Cardiac muscle cell (in vitro differentiated cells and primary cell): ENCODE data around the gene TTLL5. TPM values are rescaled to one million over a fixed set of nuclear protein-coding genes. Genes with fewer than 3 reads are reported as not detected.

ENCODE experiments used
- DNase-seq, 2 donors: peaks; one replicate each; pipeline versions ENCODE4 v3.0.0 to v3.0.0-alpha.2; 2010 to 2017; ENCODE audit warnings: low read depth in 1 of 2, low spot score in 1 of 2
- H3K27ac ChIP-seq: fragments of 200-600 bp; sonication (generic); 2 replicates; pipeline ENCODE4 v1.5.1; 2016
- H3K27me3 ChIP-seq: fragments of 200-600 bp; sonication (generic); 2 replicates; pipeline ENCODE4 v1.6.0; 2016; ENCODE audit warnings: control low read depth
- H3K36me3 ChIP-seq: fragments of 200-600 bp; sonication (generic); 2 replicates; pipeline ENCODE4 v1.5.1; 2016; ENCODE audit warnings: control low read depth
- H3K4me1 ChIP-seq: fragments of 200-600 bp; sonication (generic); 2 replicates; pipeline ENCODE4 v1.8.1; 2017; ENCODE audit warnings: low read depth, mild to moderate bottlenecking, mixed run types
- H3K4me3 ChIP-seq: fragments of 200-600 bp; sonication (generic); 2 replicates; pipeline ENCODE4 v1.5.1; 2016; ENCODE audit warnings: mild to moderate bottlenecking
- H3K9me3 ChIP-seq: fragments of 200-600 bp; sonication (generic); 2 replicates; pipeline ENCODE4 v1.5.1; 2017; ENCODE audit warnings: low read depth, mild to moderate bottlenecking, control low read depth
- polyA plus RNA-seq: library from polyadenylated mRNA; unstranded; fragments of >200 nt; fragmentation: Nextera tagmentation; extraction: Ambion mirVana; gene quantifications from 2 replicates; pipeline ENCODE4 v1.2.1, GENCODE V29; 2016
- total RNA-seq: library from RNA; depleted of rRNA; stranded (reverse); fragments of >200 nt; gene quantifications from 2 replicates; pipeline ENCODE4 v1.2.3, GENCODE V29; 2016
- TF ChIP-seq, protein P1 (sequence below): IDR thresholded peaks from 2 replicates; pipeline ENCODE4 v1.5.1; 2012; ENCODE audit warnings: low read depth, mild to moderate bottlenecking, low read length

TTLL5 gene
- total and polyA plus RNA-seq, 2 experiments from 2014 or later, result 24.1 to 28.4 TPM

DNA sequence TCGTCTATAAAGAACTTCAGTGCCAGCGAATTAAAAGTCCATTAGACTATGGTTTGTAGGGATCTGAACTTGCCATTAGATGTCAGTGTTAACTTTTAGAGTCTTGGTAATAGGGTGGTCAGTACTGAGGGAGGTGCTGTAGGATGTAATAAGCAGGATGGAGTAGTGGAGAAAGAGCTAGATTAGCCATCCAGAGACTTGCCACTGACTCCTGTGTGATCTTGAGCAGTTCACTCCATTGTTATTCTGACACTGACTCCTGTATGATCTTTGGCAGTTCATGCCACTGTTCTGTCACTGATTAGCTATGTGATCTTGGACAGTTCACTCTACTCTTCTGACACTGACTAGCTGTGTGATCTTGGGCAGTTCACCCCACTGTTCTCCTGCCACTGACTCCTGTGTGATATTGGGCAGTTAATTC, 133.6 kb downstream of the TTLL5 start:
- no peak overlapping the region for H3K4me3 ChIP-seq
- no peaks in the 10 kb centered on the region for H3K27me3 ChIP-seq
- H3K4me1 ChIP-seq, result no peaks in the 10 kb centered on the region
- no peaks in the 10 kb centered on the region for H3K9me3 ChIP-seq
- DNase-seq, result peak; percentile 31 to 90
- H3K27ac ChIP-seq, result no peak overlapping the region
- H3K36me3 ChIP-seq, result no peaks in the 10 kb centered on the region
- TF ChIP-seq, protein P1, sequence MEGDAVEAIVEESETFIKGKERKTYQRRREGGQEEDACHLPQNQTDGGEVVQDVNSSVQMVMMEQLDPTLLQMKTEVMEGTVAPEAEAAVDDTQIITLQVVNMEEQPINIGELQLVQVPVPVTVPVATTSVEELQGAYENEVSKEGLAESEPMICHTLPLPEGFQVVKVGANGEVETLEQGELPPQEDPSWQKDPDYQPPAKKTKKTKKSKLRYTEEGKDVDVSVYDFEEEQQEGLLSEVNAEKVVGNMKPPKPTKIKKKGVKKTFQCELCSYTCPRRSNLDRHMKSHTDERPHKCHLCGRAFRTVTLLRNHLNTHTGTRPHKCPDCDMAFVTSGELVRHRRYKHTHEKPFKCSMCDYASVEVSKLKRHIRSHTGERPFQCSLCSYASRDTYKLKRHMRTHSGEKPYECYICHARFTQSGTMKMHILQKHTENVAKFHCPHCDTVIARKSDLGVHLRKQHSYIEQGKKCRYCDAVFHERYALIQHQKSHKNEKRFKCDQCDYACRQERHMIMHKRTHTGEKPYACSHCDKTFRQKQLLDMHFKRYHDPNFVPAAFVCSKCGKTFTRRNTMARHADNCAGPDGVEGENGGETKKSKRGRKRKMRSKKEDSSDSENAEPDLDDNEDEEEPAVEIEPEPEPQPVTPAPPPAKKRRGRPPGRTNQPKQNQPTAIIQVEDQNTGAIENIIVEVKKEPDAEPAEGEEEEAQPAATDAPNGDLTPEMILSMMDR, result peak; percentile 68

- no peak for DNase-seq
- H3K36me3 ChIP-seq, result no peaks in the 10 kb centered on the region
- H3K27me3 ChIP-seq, result no peaks in the 10 kb centered on the region
- H3K4me3 ChIP-seq, result no peak overlapping the region
- no peak overlapping the region for H3K27ac ChIP-seq
- peaks cover 27% of the 10 kb centered on the region for H3K4me1 ChIP-seq
- TF ChIP-seq, protein P1, result no peak
- H3K9me3 ChIP-seq, result no peaks in the 10 kb centered on the region
Observed at GRCh38 chr14:75800792-75801191, 139.7 kb downstream of the TTLL5 start.

DNA sequence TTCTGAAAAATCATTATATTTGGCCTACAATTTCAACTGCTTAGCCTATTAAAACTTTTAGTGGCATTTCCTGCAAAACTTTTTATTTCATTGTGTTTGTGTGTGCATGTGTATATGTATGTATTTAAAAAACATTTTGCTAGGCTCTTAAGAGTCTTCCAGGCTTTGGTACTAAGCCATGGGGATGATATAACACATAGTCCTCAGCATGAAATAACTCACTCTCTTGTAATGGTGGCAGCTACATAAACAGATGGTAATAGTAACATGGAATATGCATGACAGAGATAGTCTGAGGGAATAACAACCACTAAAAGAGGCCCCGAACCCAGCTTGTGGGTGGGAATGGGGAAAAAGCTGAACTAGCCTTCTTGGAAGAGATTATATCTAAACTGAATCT, 141.4 kb downstream of the TTLL5 start:
- Histone ChIP-seq H3K27ac (no peak overlapping the region), H3K4me1 (peaks cover 34% of the 10 kb centered on the region), H3K9me3 (no peaks in the 10 kb centered on the region), H3K36me3 (no peaks in the 10 kb centered on the region), H3K4me3 (no peak overlapping the region), H3K27me3 (no peaks in the 10 kb centered on the region)
- no peak for DNase-seq
- TF ChIP-seq, protein P1, result no peak

DNA sequence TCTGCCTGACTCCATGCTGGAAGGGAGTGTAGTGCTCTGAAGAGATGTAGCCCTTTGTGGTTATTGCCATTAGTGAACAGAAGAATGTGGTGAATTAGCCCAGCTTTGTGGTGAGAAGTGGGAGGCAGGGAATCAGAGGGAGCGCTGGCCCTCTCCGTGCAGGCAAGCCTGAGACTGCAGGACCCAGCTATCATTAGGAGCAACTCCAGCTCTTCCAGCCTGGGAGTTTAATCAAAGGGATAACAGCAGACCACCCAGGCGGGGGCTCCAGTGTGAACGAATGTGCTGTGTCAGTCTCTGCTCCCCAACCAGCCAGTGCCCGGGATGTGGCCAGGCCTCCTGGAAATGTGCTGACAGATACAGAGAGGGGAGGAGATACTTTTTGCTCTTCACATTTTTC, 142.7 kb downstream of the TTLL5 start:
- TF ChIP-seq, protein P1, result no peak
- peak; percentile 71 to 74 for DNase-seq
- H3K4me1 ChIP-seq, result peaks cover 34% of the 10 kb centered on the region
- no peak overlapping the region for H3K4me3 ChIP-seq
- peak overlapping the region; percentile 7 for H3K27ac ChIP-seq
- no peaks in the 10 kb centered on the region for H3K36me3 ChIP-seq
- no peaks in the 10 kb centered on the region for H3K27me3 ChIP-seq
- no peaks in the 10 kb centered on the region for H3K9me3 ChIP-seq

DNA sequence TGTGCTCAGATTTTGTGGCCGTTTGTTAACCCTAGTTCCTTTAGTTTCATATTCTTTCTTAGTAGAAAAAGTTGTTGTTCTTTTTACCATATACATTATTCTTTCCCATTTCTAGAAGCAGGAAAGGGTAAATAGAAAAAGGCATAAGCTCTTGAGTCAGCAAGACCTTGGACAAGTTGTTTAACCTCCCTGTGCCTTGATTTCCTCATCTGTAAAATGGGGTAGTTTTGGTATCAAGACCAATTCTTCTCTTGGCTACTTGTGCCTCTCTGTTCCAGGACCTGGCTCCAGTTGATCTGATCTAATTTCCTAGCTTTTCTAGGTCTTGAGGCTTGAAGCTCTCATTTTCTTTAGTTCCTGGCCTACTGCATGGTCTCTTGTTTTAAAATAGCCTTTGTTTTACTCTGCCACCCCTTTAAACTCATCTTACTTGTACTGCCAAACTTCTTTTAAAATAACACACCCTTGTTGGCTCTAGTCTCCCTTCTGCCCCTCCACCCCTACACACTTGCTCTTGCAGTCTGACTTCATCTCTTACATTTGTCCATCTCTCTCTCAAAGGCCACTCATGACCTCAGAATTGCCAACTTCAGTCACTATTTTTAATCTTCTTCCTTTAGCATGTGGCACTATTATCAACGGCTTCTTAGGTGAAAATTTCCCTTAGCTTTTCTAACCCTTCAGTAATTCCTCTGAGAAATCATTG, 143.7 kb downstream of the TTLL5 start:
- Histone ChIP-seq H3K27me3 (no peaks in the 10 kb centered on the region), H3K4me1 (peaks cover 34% of the 10 kb centered on the region), H3K4me3 (no peak overlapping the region), H3K36me3 (no peaks in the 10 kb centered on the region), H3K27ac (no peak overlapping the region), H3K9me3 (no peaks in the 10 kb centered on the region)
- TF ChIP-seq, protein P1, result no peak
- DNase-seq, result no peak
